Gastrocnemius medialis (tissue), 4 donors: Measurements from ENCODE around the gene NRDC. TPM values are rescaled to one million over a fixed set of nuclear protein-coding genes. Genes with fewer than 3 reads are reported as not detected.

ENCODE experiments used
- ATAC-seq, 2 donors: fragments of 150-250 bp; one replicate each; pipeline ENCODE4 v1.9.1; 2016
- DNase-seq, 2 donors: peaks; one replicate each; pipeline ENCODE4 v3.0.0-alpha.2; 2019
- H3K27ac ChIP-seq, 4 donors: fragments of 200-600 bp; sonication (generic); 1 replicate in 1 of 4; 2 replicates in 3 of 4; pipeline ENCODE4 v1.5.1; 2016 to 2018; ENCODE audit warnings: mild to moderate bottlenecking in 2 of 4, moderate library complexity in 1 of 4
- H3K27me3 ChIP-seq, 3 donors: fragments of 200-600 bp; sonication (generic) in 2 of 3; 1 replicate in 1 of 3; 2 replicates in 2 of 3; pipeline versions ENCODE4 v1.5.1 to v1.6.0; 2016 to 2019; ENCODE audit warnings: mild to moderate bottlenecking in 1 of 3, moderate library complexity in 1 of 3
- H3K36me3 ChIP-seq, 2 donors: fragments of 200-600 bp; sonication (generic) in 1 of 2; one replicate each; pipeline ENCODE4 v1.5.1; 2017 to 2018
- H3K4me1 ChIP-seq, 2 donors: fragments of 200-600 bp; sonication (generic) in 1 of 2; one replicate each; pipeline ENCODE4 v1.5.1; 2016 to 2017; ENCODE audit warnings: mild to moderate bottlenecking in 2 of 2
- H3K4me3 ChIP-seq, 4 donors: fragments of 200-600 bp; sonication (generic) in 3 of 4; 1 replicate in 1 of 4; 2 replicates in 3 of 4; pipeline ENCODE4 v1.5.1; 2016 to 2019; ENCODE audit warnings: mild to moderate bottlenecking in 2 of 4
- H3K9me3 ChIP-seq, 3 donors: fragments of 200-600 bp; sonication (generic) in 2 of 3; 1 replicate in 1 of 3; 2 replicates in 2 of 3; pipeline ENCODE4 v1.5.1; 2016 to 2019
- CTCF ChIP-seq, 5 experiments: fragments of 450-650 bp in 3 of 5; fragments of 200-600 bp in 2 of 5; sonication (generic) in 2 of 5; IDR thresholded peaks in 4 of 5; conservative IDR thresholded peaks in 1 of 5; 1 replicate in 4 of 5; 2 replicates in 1 of 5; pipeline ENCODE4 v1.5.1; 2016 to 2019; ENCODE audit warnings: antibody characterized with exemption in 5 of 5, mild to moderate bottlenecking in 3 of 5, moderate library complexity in 3 of 5
- POLR2A ChIP-seq, 2 donors: fragments of 450-650 bp; IDR thresholded peaks; one replicate each; pipeline ENCODE4 v1.6.1; 2017; ENCODE audit warnings: antibody characterized with exemption in 2 of 2, mild to moderate bottlenecking in 2 of 2, moderate library complexity in 2 of 2
- in situ Hi-C, 4 donors: fragments of 200-750 bp; cut with MboI; loops; one replicate each; pipeline versions ENCODE4 v1.15.0 to v1.8.0; 2017; ENCODE audit warnings: low sequenced_read_pairs in 4 of 4
- intact Hi-C: fragments of 100-400 bp; cut with DNase I; formaldehyde crosslinking; loops from one replicate; pipeline ENCODE4 v1.15.1; 2023; ENCODE audit warnings: low total_unique reads
- total RNA-seq, 4 donors: library from RNA; depleted of rRNA; stranded (reverse); fragments of >200 nt; gene quantifications; one replicate each; pipeline versions ENCODE4 v1.1.0 to v1.2.3, GENCODE V29; 2016

NRDC gene
- total RNA-seq, 4 donors from 2014 or later = 180 to 270 (median 239) TPM

GRCh38 chr1:51791888-51792287 is 86.6 kb downstream of the NRDC start:
- ATAC-seq = peak in 1 of 2 donors; percentile 1
- intact Hi-C loops = no loop called here
- Histone ChIP-seq H3K36me3 (peaks cover 0 to 89% of the 10 kb centered on the region in 2 donors), H3K9me3 (no peaks in the 10 kb centered on the region), H3K4me1 (no peaks in the 10 kb centered on the region), H3K27me3 (no peaks in the 10 kb centered on the region), H3K27ac (peak overlapping the region in 2 of 4 donors; percentile 27 to 47), H3K4me3 (no peak overlapping the region)
- TF ChIP-seq CTCF (IDR thresholded peaks at IDR 0.05 in 4 of 5, conservative IDR thresholded peaks at IDR 0.05 in 1 of 5) = no peak
- TF ChIP-seq POLR2A (IDR thresholded peaks at IDR 0.05) = no peak
- in situ Hi-C loops = no loop called here
- no peak for DNase-seq

- no peaks in the 10 kb centered on the region for H3K27me3 ChIP-seq
- TF ChIP-seq CTCF (IDR thresholded peaks at IDR 0.05 in 4 of 5, conservative IDR thresholded peaks at IDR 0.05 in 1 of 5) (no peak), POLR2A (IDR thresholded peaks at IDR 0.05) (no peak)
- in situ Hi-C loops = no loop called here
- intact Hi-C loops = no loop called here
- ATAC-seq (no peak), DNase-seq (no peak)
- no peaks in the 10 kb centered on the region for H3K4me1 ChIP-seq
- no peak overlapping the region for H3K4me3 ChIP-seq
- no peak overlapping the region for H3K27ac ChIP-seq
- peaks cover 0 to 98% of the 10 kb centered on the region in 2 donors for H3K36me3 ChIP-seq
- no peaks in the 10 kb centered on the region for H3K9me3 ChIP-seq
These were observed 88.1 kb downstream of the NRDC start for GRCh38 chr1:51790385-51790784.

- Histone ChIP-seq H3K36me3 (peaks cover 0 to 100% of the 10 kb centered on the region in 2 donors), H3K4me1 (no peaks in the 10 kb centered on the region), H3K4me3 (no peak overlapping the region), H3K27me3 (no peaks in the 10 kb centered on the region), H3K27ac (no peak overlapping the region), H3K9me3 (no peaks in the 10 kb centered on the region)
- intact Hi-C loops (no loop called here), in situ Hi-C loops (no loop called here)
- ATAC-seq (no peak), DNase-seq (no peak)
- no peak for TF ChIP-seq POLR2A (IDR thresholded peaks at IDR 0.05)
- no peak for TF ChIP-seq CTCF (IDR thresholded peaks at IDR 0.05 in 4 of 5, conservative IDR thresholded peaks at IDR 0.05 in 1 of 5)
These were observed 89.2 kb downstream of the NRDC start for GRCh38 chr1:51789342-51789741.

- no peak for DNase-seq
- H3K27ac ChIP-seq = peak overlapping the region in 1 of 4 donors; percentile 8
- no peak overlapping the region for H3K4me3 ChIP-seq
- intact Hi-C loops = no loop called here
- H3K9me3 ChIP-seq = no peaks in the 10 kb centered on the region
- ATAC-seq = no peak
- no peaks in the 10 kb centered on the region for H3K27me3 ChIP-seq
- H3K4me1 ChIP-seq = no peaks in the 10 kb centered on the region
- TF ChIP-seq CTCF (IDR thresholded peaks at IDR 0.05 in 4 of 5, conservative IDR thresholded peaks at IDR 0.05 in 1 of 5) (no peak), POLR2A (IDR thresholded peaks at IDR 0.05) (no peak)
- H3K36me3 ChIP-seq = peaks cover 0 to 100% of the 10 kb centered on the region in 2 donors
- in situ Hi-C loops = no loop called here
These were observed 89.6 kb downstream of the NRDC start for GRCh38 chr1:51788938-51789337.

- no peak for TF ChIP-seq POLR2A (IDR thresholded peaks at IDR 0.05)
- no peak for TF ChIP-seq CTCF (IDR thresholded peaks at IDR 0.05 in 4 of 5, conservative IDR thresholded peaks at IDR 0.05 in 1 of 5)
- H3K4me3 ChIP-seq = no peak overlapping the region
- peak overlapping the region in 3 of 4 donors; percentile 9 to 49 (median 16) for H3K27ac ChIP-seq
- intact Hi-C loops = no loop called here
- H3K27me3 ChIP-seq = no peaks in the 10 kb centered on the region
- DNase-seq (no peak), ATAC-seq (no peak)
- peaks cover 0 to 100% of the 10 kb centered on the region in 2 donors for H3K36me3 ChIP-seq
- H3K4me1 ChIP-seq = no peaks in the 10 kb centered on the region
- in situ Hi-C loops = no loop called here
- no peaks in the 10 kb centered on the region for H3K9me3 ChIP-seq
These were observed 93.5 kb downstream of the NRDC start for GRCh38 chr1:51784997-51785421.
